Spleen (tissue), 11 donors: ENCODE results near the gene AXDND1. TPM values are rescaled to one million over a fixed set of nuclear protein-coding genes. Genes with fewer than 3 reads are reported as not detected.

Experiments used
- DNase-seq: peaks from one replicate; pipeline ENCODE4 v3.0.0-alpha.2; 2020
- H3K27ac ChIP-seq, 8 donors: fragments of 200-600 bp; sonication (generic) in 7 of 8; 1 replicate in 4 of 8; 2 replicates in 4 of 8; pipeline versions ENCODE4 v1.5.0 to v1.8.0; 2016 to 2021; ENCODE audit warnings: inconsistent platforms in 4 of 8, mild to moderate bottlenecking in 4 of 8, moderate library complexity in 1 of 8
- H3K27me3 ChIP-seq, 7 donors: fragments of 200-600 bp; sonication (generic) in 6 of 7; replicated peaks in 1 of 7; 1 replicate in 4 of 7; 2 replicates in 3 of 7; pipeline versions ENCODE4 v1.5.0 to v1.8.0; 2016 to 2021; ENCODE audit warnings: inconsistent platforms in 3 of 7, mild to moderate bottlenecking in 1 of 7
- H3K36me3 ChIP-seq, 6 donors: fragments of 200-600 bp; sonication (generic) in 5 of 6; 1 replicate in 4 of 6; 2 replicates in 2 of 6; pipeline versions ENCODE4 v1.5.0 to v1.8.0; 2016 to 2021; ENCODE audit warnings: inconsistent platforms in 2 of 6
- H3K4me1 ChIP-seq, 6 donors: fragments of 200-600 bp; sonication (generic) in 5 of 6; 1 replicate in 3 of 6; 2 replicates in 3 of 6; pipeline versions ENCODE4 v1.5.0 to v1.8.0; 2016 to 2021; ENCODE audit warnings: inconsistent platforms in 3 of 6
- H3K4me3 ChIP-seq, 8 donors: fragments of 200-600 bp; sonication (generic) in 7 of 8; 1 replicate in 4 of 8; 2 replicates in 4 of 8; pipeline versions ENCODE4 v1.5.0 to v1.8.0; 2016 to 2021; ENCODE audit warnings: inconsistent platforms in 4 of 8, mild to moderate bottlenecking in 4 of 8, moderate library complexity in 2 of 8
- H3K9me3 ChIP-seq, 8 donors: fragments of 200-600 bp; sonication (generic) in 7 of 8; 1 replicate in 4 of 8; 2 replicates in 4 of 8; pipeline versions ENCODE4 v1.5.0 to v1.8.0; 2016 to 2021; ENCODE audit warnings: inconsistent platforms in 4 of 8
- POLR2A ChIP-seq, 3 donors: fragments of 450-650 bp; IDR thresholded peaks; one replicate each; pipeline ENCODE4 v1.5.1; 2017; ENCODE audit warnings: antibody characterized with exemption in 3 of 3, mild to moderate bottlenecking in 1 of 3
- POLR2AphosphoS5 ChIP-seq, 3 donors: sonication (generic); formaldehyde crosslinking; IDR thresholded peaks; one replicate each; pipeline ENCODE4 v1.5.1; 2017; ENCODE audit warnings: antibody characterized with exemption in 3 of 3
- WGBS, 5 donors: extraction: QIAGEN DNeasy Blood & Tissue Kit in 3 of 5; methylation state at CpG; one replicate each; pipeline versions ENCODE4 v1.1.5 to v1.1.7; 2013 to 2018; 5-methylcytosine and 5-hydroxymethylcytosine counted together
- intact Hi-C: fragments of 100-400 bp; cut with DNase I; formaldehyde crosslinking; loops from one replicate; pipeline ENCODE4 v1.15.0; 2023; ENCODE audit warnings: low total_unique reads
- polyA plus RNA-seq, 3 donors: library from polyadenylated mRNA; stranded (reverse); fragments of 200-250 nt; gene quantifications; one replicate each; pipeline ENCODE4 v1.2.1, GENCODE V29; 2013
- total RNA-seq, 7 donors: library from RNA; depleted of rRNA in 3 of 7; stranded (reverse); fragments of >200 nt in 3 of 7; fragmentation: NEBNext Ultra II Directional in 4 of 7; extraction: Animal tissue kit (Norgen Biotek cat#: 25700) in 4 of 7; gene quantifications; one replicate each; pipeline versions ENCODE4 v1.1.0 to v1.2.1, GENCODE V29; 2016 to 2021
- TF ChIP-seq, protein P1 (sequence below), 11 experiments: fragments of 200-600 bp in 7 of 11; fragments of 450-650 bp in 4 of 11; sonication (generic) in 4 of 11; IDR thresholded peaks in 8 of 11; conservative IDR thresholded peaks in 3 of 11; 1 replicate in 7 of 11; 2 replicates in 4 of 11; pipeline versions ENCODE4 v1.4.0 to v1.8.0; 2016 to 2021; ENCODE audit warnings: antibody characterized with exemption in 11 of 11, inconsistent platforms in 4 of 11, mild to moderate bottlenecking in 1 of 11
- donor health status: healthy with polysubstance abuse.
- donor health status: DM: no; HTN: no; CAD: no; lungs with moderate emphysema.
- donor health status: DM: no; HTN: no; CAD: no.
- donor health status: Bipolar disorder and iron deficiency.
- donor health status: healthy.
- donor health status: DM: no; HTN: no; CAD: no.
- donor health status: DM: yes; HTN: yes; CAD: no.

The AXDND1 gene
- total and polyA plus RNA-seq, 10 donors = 0.19 to 0.66 (median 0.21) TPM; not detected in 6

GRCh38 chr1:179545321-179545720 is 179.6 kb downstream of the AXDND1 start:
- H3K27ac ChIP-seq = no peak overlapping the region
- peaks cover 0 to 7% (median 0%) of the 10 kb centered on the region in 8 donors for H3K9me3 ChIP-seq
- DNase-seq = no peak
- intact Hi-C loops = no loop called here
- TF ChIP-seq POLR2AphosphoS5 (IDR thresholded peaks at IDR 0.05) (no peak), POLR2A (IDR thresholded peaks at IDR 0.05) (no peak)
- TF ChIP-seq, protein P1, sequence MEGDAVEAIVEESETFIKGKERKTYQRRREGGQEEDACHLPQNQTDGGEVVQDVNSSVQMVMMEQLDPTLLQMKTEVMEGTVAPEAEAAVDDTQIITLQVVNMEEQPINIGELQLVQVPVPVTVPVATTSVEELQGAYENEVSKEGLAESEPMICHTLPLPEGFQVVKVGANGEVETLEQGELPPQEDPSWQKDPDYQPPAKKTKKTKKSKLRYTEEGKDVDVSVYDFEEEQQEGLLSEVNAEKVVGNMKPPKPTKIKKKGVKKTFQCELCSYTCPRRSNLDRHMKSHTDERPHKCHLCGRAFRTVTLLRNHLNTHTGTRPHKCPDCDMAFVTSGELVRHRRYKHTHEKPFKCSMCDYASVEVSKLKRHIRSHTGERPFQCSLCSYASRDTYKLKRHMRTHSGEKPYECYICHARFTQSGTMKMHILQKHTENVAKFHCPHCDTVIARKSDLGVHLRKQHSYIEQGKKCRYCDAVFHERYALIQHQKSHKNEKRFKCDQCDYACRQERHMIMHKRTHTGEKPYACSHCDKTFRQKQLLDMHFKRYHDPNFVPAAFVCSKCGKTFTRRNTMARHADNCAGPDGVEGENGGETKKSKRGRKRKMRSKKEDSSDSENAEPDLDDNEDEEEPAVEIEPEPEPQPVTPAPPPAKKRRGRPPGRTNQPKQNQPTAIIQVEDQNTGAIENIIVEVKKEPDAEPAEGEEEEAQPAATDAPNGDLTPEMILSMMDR (IDR thresholded peaks at IDR 0.05 in 8 of 11, conservative IDR thresholded peaks at IDR 0.05 in 3 of 11) = no peak
- no peak overlapping the region for H3K4me3 ChIP-seq
- H3K27me3 ChIP-seq = peaks cover 0 to 10% (median 0%) of the 10 kb centered on the region in 7 donors
- H3K36me3 ChIP-seq = no peaks in the 10 kb centered on the region
- no peaks in the 10 kb centered on the region for H3K4me1 ChIP-seq
- WGBS, 5 donors = 65 to 87% (median 74%) methylated on average over 3 of the region's 3 CpGs

GRCh38 chr1:179547021-179547535 is 181.3 kb downstream of the AXDND1 start:
- no peak overlapping the region for H3K4me3 ChIP-seq
- intact Hi-C loops = no loop called here
- no peaks in the 10 kb centered on the region for H3K27me3 ChIP-seq
- no peak overlapping the region for H3K27ac ChIP-seq
- H3K9me3 ChIP-seq = no peaks in the 10 kb centered on the region
- TF ChIP-seq POLR2A (IDR thresholded peaks at IDR 0.05) (no peak), POLR2AphosphoS5 (IDR thresholded peaks at IDR 0.05) (no peak)
- TF ChIP-seq, protein P1 (IDR thresholded peaks at IDR 0.05 in 8 of 11, conservative IDR thresholded peaks at IDR 0.05 in 3 of 11) = no peak
- no peaks in the 10 kb centered on the region for H3K4me1 ChIP-seq
- no peak for DNase-seq
- no peaks in the 10 kb centered on the region for H3K36me3 ChIP-seq
- WGBS, 5 donors = 67 to 94% (median 76%) methylated on average over 2 of the region's 2 CpGs

DNA sequence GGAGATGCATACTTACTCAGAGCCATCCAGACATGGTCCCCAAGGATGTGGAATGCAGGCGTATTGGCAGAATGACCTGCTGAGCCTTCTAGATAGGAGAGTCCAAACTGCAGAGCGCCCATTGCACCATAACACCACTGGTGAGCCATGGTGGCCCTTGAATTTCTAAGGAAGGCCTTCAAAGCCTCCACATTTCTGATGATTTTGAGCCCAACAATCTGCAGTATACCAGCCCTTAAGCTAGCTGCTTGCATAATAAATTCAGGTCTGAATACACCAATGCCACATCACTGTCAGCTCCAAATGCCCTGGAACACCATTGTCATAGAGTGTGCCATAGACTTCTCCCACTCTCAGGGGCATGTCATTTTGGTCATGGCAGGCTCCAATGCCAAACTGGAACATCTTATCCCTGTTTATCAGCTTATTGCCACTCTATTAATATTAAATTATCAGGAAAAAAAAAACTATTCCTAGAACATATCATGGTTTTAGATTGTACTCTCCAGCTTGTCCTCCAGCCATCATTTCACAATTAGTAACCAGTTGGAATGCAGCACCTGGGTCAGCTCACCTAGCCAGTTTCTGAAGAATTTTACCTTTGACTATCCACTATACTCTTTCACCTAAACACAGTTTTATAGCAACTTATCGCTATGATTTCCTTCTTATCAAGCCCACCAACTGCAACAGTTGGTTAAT is 183.0 kb downstream of the AXDND1 start:
- DNase-seq = no peak

DNA sequence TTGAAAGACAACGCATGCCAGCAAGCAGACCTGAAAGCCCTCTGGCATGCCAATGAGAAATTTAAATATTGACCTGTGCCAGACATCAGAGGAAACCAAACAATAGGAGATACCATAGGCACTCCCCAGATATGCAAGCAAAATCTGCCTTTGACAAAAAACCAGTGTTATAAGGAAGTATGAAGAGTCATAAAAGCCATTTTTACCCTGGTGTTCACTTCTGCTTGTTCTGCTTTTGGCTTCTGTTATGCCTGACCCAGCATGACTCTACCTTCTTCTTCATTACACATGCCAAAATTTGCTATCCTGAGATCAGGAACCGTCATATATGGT is 183.6 kb downstream of the AXDND1 start:
- DNase-seq = no peak
- TF ChIP-seq, protein P1 (IDR thresholded peaks at IDR 0.05 in 8 of 11, conservative IDR thresholded peaks at IDR 0.05 in 3 of 11) = no peak
- TF ChIP-seq POLR2A (IDR thresholded peaks at IDR 0.05) (no peak), POLR2AphosphoS5 (IDR thresholded peaks at IDR 0.05) (no peak)
- Histone ChIP-seq H3K9me3 (no peaks in the 10 kb centered on the region), H3K27me3 (no peaks in the 10 kb centered on the region), H3K27ac (no peak overlapping the region), H3K36me3 (no peaks in the 10 kb centered on the region), H3K4me1 (no peaks in the 10 kb centered on the region), H3K4me3 (no peak overlapping the region)
- intact Hi-C loops = no loop called here
- WGBS, 5 donors = 76 to 90% (median 82%) methylated on average over 2 of the region's 2 CpGs

More for the DNA sequence above, 183.0 kb downstream of the AXDND1 start:
- Histone ChIP-seq H3K4me3 (no peak overlapping the region), H3K27me3 (no peaks in the 10 kb centered on the region), H3K27ac (no peak overlapping the region), H3K9me3 (no peaks in the 10 kb centered on the region), H3K4me1 (no peaks in the 10 kb centered on the region), H3K36me3 (no peaks in the 10 kb centered on the region)
- WGBS, 5 donors = 56 to 79% (median 72%) methylated on average over 3 of the region's 3 CpGs
- TF ChIP-seq POLR2A (IDR thresholded peaks at IDR 0.05) = no peak
- no peak for TF ChIP-seq POLR2AphosphoS5 (IDR thresholded peaks at IDR 0.05)
- TF ChIP-seq, protein P1 (IDR thresholded peaks at IDR 0.05 in 8 of 11, conservative IDR thresholded peaks at IDR 0.05 in 3 of 11) = no peak
- intact Hi-C loops = no loop called here
